OCI-M2 (cell line): ENCODE results near the gene LNX2.
"Not testable (repeated sequence)": the region's sequence is repeated elsewhere in the genome, so short reads cannot be mapped to it uniquely, and the experiment has no call there.

ENCODE experiments used
- DNase-seq: peaks from one replicate; lab custom pipeline; 2025; ENCODE audit not compliant: unreplicated experiment; lab: John Stamatoyannopoulos, UW

LNX2 gene

GRCh38 chr13:27638001-27638400, 17.7 kb upstream of the LNX2 start:
- no peak for DNase-seq

GRCh38 chr13:27637289-27637626, 16.9 kb upstream of the LNX2 start:
- no peak for DNase-seq

- DNase-seq, result no peak
These were observed 16.4 kb upstream of the LNX2 start for GRCh38 chr13:27636589-27637288.

GRCh38 chr13:27635266-27635665, 14.9 kb upstream of the LNX2 start:
- no peak for DNase-seq

- no peak for DNase-seq
These were observed 14.5 kb upstream of the LNX2 start for GRCh38 chr13:27634791-27635190.

- DNase-seq, result no peak
These were observed 13.9 kb upstream of the LNX2 start for GRCh38 chr13:27634231-27634630.

GRCh38 chr13:27632648-27633047, 12.3 kb upstream of the LNX2 start:
- no peak for DNase-seq

- no peak for DNase-seq
These were observed 11.9 kb upstream of the LNX2 start for GRCh38 chr13:27632214-27632613.

- DNase-seq, result no peak
These were observed 11.3 kb upstream of the LNX2 start for GRCh38 chr13:27631665-27632064.

GRCh38 chr13:27631156-27631555, 10.8 kb upstream of the LNX2 start:
- DNase-seq, result no peak

GRCh38 chr13:27628766-27629165, 8.4 kb upstream of the LNX2 start:
- DNase-seq, result not testable (repeated sequence)

GRCh38 chr13:27628081-27628480, 7.8 kb upstream of the LNX2 start:
- no peak for DNase-seq

GRCh38 chr13:27627380-27627779, 7.1 kb upstream of the LNX2 start:
- no peak for DNase-seq

- DNase-seq, result no peak
These were observed 5.5 kb upstream of the LNX2 start for GRCh38 chr13:27625839-27626238.

- no peak for DNase-seq
These were observed 3.7 kb upstream of the LNX2 start for GRCh38 chr13:27624071-27624470.

GRCh38 chr13:27622881-27623280, 2.6 kb upstream of the LNX2 start:
- no peak for DNase-seq

- DNase-seq, result no peak
These were observed 1.9 kb upstream of the LNX2 start for GRCh38 chr13:27622102-27622820.

GRCh38 chr13:27621366-27622101, 1.2 kb upstream of the LNX2 start, which contains the start of gene POLR1D:
TSS of gene POLR1D (plus strand) at chr13:27621892. CDS start at chr13:27621984, 92 bp downstream.
- DNase-seq, result no peak

- no peak for DNase-seq
These were observed 712 bp upstream of the LNX2 start for GRCh38 chr13:27621116-27621365.

GRCh38 chr13:27619728-27620376, 477 bp downstream of the LNX2 start:
- no peak for DNase-seq

- no peak for DNase-seq
These were observed 1.1 kb downstream of the LNX2 start for GRCh38 chr13:27619093-27619727.
